ENCODE data around the gene ADISSP. TPM values are rescaled to one million over a fixed set of nuclear protein-coding genes. Genes with fewer than 3 reads are reported as not detected.

The ADISSP gene
- total and polyA plus RNA-seq, 2 donors (not counting 3 experiments of a cell fraction or from before 2014, with no cell fraction given): 55.0 to 67.5 TPM

DNA sequence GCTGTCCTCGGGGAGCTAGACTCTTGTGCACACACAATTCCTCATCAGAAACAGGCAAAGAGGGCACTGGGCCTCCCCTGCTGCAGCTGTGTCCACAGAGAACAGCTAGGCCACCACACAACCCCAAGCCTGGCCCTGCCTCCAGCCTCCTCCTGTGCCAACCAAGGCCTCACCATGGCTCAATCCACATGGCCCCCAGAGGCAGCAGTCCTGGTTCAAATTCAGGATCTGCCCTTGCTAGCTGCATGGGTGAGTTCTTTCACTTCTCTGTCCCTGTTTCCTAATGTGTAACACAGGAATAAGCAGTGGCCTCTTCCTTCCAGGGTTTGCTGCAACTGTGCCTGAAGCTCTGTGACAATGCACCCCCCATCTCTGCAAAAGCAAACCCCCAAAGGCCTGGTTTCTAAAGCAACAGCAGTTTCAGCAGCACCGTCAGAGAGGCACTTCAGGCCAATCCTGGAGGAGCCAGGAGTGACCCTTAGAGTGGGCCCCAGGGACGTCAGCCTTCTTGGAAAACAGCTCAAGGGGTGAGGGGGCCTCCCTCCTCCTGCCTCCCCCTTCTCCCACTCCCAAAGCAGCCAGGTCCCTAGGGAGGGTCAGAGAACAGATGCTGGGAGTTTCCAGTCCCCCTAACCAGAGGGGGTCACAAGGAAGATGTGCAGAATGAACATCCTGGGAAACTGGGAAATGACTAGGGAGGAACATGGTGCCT, 2.2 kb downstream of the ADISSP start:
- no peak overlapping the region for H3K4me3 ChIP-seq (replicated peaks in 1 of 3; ENCODE audit: insufficient read depth in 1 of 3, low read depth in 1 of 3, low read length in 3 of 3)
- H3K36me3 ChIP-seq (ENCODE audit: control insufficient read depth in 2 of 2, extremely low read depth in 1 of 2, insufficient read depth in 2 of 2, low read length in 2 of 2): no peaks in the 10 kb centered on the region
- dilution Hi-C loops (cut with MboI; ENCODE audit: extremely low pct_ligation_motif_present, low sequenced_read_pairs): no loop called here
- H4K20me1 ChIP-seq (replicated peaks; ENCODE audit: control insufficient read depth, extremely low read depth, insufficient read depth, low read length): no peaks in the 10 kb centered on the region
- H3K27ac ChIP-seq (ENCODE audit: insufficient read depth, low read depth, low read length): no peak overlapping the region
- BruUV-seq (replicated peaks): no TSS peak
- H3K9me3 ChIP-seq (replicated peaks; ENCODE audit: control insufficient read depth, insufficient read depth, low read length): no peaks in the 10 kb centered on the region
- no peak overlapping the region for H2AFZ ChIP-seq (ENCODE audit: low read depth, low read length)
- no peak overlapping the region for H3K9ac ChIP-seq (replicated peaks; ENCODE audit: extremely low read depth, insufficient read depth, low read length)
- DNase-seq (ENCODE audit: low read depth, low spot score) (no peak), FAIRE-seq (no peak)
- H3K9me1 ChIP-seq (replicated peaks; ENCODE audit: control insufficient read depth, extremely low read depth, insufficient read depth, low read length): no peaks in the 10 kb centered on the region
- peaks cover 13% of the 10 kb centered on the region for H3K79me2 ChIP-seq (ENCODE audit: control insufficient read depth, insufficient read depth, low read length)
- H3K27me3 ChIP-seq (ENCODE audit: control insufficient read depth in 2 of 2, insufficient read depth in 2 of 2, low read length in 2 of 2): no peaks in the 10 kb centered on the region
- CTCF ChIA-PET: interaction anchor here (0.7 to 6.5 kb wide), 5 partner anchors 10 to 90 kb away, joined by 3 to 76 read pairs (median 7); partner anchors contain the start of gene SPEF1
- POLR2A ChIA-PET: no interaction called here
- TF ChIP-seq POLR2AphosphoS5 (IDR thresholded peaks at IDR 0.05; ENCODE audit: insufficient read depth, low read depth, low read length) (no peak), POLR2A (IDR thresholded peaks at IDR 0.05; ENCODE audit: low read depth, low read length) (no peak), EZH2 (IDR thresholded peaks at IDR 0.05; ENCODE audit: borderline replicate concordance, low read depth, low read length, severe bottlenecking) (no peak), MYC (IDR thresholded peaks at IDR 0.05; ENCODE audit: low read depth, low read length) (no peak), JUN (IDR thresholded peaks at IDR 0.05; ENCODE audit: borderline replicate concordance, insufficient read depth, insufficient read length, low read depth) (no peak), GATA2 (IDR thresholded peaks at IDR 0.05; ENCODE audit: insufficient read depth, insufficient read length, low read depth, low read length) (no peak), FOS (IDR thresholded peaks at IDR 0.05; ENCODE audit: borderline replicate concordance, insufficient read depth, low read length) (no peak)
- TF ChIP-seq, protein P1, sequence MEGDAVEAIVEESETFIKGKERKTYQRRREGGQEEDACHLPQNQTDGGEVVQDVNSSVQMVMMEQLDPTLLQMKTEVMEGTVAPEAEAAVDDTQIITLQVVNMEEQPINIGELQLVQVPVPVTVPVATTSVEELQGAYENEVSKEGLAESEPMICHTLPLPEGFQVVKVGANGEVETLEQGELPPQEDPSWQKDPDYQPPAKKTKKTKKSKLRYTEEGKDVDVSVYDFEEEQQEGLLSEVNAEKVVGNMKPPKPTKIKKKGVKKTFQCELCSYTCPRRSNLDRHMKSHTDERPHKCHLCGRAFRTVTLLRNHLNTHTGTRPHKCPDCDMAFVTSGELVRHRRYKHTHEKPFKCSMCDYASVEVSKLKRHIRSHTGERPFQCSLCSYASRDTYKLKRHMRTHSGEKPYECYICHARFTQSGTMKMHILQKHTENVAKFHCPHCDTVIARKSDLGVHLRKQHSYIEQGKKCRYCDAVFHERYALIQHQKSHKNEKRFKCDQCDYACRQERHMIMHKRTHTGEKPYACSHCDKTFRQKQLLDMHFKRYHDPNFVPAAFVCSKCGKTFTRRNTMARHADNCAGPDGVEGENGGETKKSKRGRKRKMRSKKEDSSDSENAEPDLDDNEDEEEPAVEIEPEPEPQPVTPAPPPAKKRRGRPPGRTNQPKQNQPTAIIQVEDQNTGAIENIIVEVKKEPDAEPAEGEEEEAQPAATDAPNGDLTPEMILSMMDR (IDR thresholded peaks at IDR 0.05; ENCODE audit: extremely low read depth in 1 of 2, insufficient read depth in 1 of 2, low read depth in 1 of 2, low read length in 2 of 2): no peak
- TF ChIP-seq, protein P2, sequence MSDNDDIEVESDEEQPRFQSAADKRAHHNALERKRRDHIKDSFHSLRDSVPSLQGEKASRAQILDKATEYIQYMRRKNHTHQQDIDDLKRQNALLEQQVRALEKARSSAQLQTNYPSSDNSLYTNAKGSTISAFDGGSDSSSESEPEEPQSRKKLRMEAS (IDR thresholded peaks at IDR 0.05; ENCODE audit: insufficient read depth, insufficient read length): no peak
- intact Hi-C loops (cut with micrococcal nuclease): loop anchor here (5.0 kb wide), 1 partner anchor 358 kb away; the partner anchor contains the start of gene DNAAF9
- peaks cover 25% of the 10 kb centered on the region for H3K4me1 ChIP-seq (ENCODE audit: control insufficient read depth, extremely low read depth, insufficient read depth, low read length)
- no peak overlapping the region for H3K4me2 ChIP-seq (ENCODE audit: insufficient read depth, low read length)

All from endothelial cell of umbilical vein (primary cell).